WI38 (cell line): ENCODE results near the gene BHMT.

Experiments
- H3K4me3 ChIP-seq: 2 replicates; pipeline ENCODE4 v1.5.1; 2011; ENCODE audit warnings: low read depth, mild to moderate bottlenecking, control low read depth, low read length
- CTCF ChIP-seq: IDR thresholded peaks from 2 replicates; pipeline ENCODE4 v1.5.1; 2012; ENCODE audit warnings: low read depth, mild to moderate bottlenecking, control low read depth, low read length

Gene BHMT

DNA sequence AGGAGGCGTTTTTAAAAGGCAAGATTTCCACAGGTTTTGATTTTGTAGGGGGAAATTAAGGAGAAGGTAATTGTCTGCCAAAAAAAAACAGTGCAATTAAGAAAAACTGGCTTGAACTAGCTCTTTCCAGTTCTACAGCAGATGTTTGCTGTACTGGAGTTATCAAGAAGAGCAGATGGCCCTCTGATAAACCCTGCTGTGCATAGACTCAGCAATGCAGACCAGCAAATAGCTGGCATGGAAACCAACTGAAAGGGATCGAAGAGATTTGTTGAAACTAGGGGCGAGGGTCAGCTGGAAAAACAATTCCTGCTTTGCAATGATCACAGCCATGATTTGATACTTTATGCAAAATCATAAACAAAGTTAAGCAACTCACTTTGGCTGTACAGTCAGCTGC is 17.8 kb upstream of the BHMT start:
- H3K4me3 ChIP-seq = no peak overlapping the region
- no peak for TF ChIP-seq CTCF

DNA sequence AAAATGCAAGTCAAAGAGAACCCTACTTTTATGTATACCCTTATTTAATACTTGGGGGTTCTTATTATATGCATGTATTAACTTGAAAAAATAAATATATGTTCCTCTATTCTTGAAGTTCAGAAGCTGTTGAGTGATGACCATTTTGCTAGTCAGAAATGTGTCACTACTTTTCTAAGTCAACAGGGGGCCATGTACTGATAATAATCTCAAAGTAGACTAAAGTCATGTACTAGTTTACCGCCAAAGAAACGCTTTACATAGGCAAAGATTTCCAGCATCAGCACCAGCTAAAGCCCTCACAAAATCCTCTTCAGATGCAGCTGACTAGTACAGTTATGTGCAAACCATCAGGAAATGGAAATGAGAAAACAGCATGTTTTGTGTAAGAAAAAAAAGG is 5.7 kb upstream of the BHMT start:
- H3K4me3 ChIP-seq = no peak overlapping the region
- TF ChIP-seq CTCF = no peak

- H3K4me3 ChIP-seq = no peak overlapping the region
- TF ChIP-seq CTCF = no peak
These were observed 4.4 kb upstream of the BHMT start for GRCh38 chr5:79107020-79107796.

DNA sequence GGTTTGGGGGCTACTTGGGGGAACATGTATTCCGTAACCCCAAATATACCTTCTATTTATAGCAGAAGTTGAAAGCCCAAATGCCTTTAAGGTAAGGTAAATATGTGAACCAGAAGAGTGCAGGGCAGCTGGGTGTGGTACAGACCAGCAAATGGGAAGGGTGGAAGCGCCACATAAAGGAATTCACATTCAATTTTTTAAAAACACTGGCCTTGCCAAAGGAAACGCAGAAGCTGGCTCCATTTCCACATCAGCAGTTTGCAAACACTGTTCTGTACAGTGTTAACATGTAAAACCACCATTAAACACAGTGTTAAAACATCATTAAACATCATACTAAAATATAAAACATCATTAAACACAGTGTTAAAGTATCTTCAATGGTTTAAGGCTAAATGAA is 3.5 kb upstream of the BHMT start:
- no peak for TF ChIP-seq CTCF
- no peak overlapping the region for H3K4me3 ChIP-seq

GRCh38 chr5:79108792-79109191 is 2.8 kb upstream of the BHMT start:
- TF ChIP-seq CTCF = no peak
- no peak overlapping the region for H3K4me3 ChIP-seq

DNA sequence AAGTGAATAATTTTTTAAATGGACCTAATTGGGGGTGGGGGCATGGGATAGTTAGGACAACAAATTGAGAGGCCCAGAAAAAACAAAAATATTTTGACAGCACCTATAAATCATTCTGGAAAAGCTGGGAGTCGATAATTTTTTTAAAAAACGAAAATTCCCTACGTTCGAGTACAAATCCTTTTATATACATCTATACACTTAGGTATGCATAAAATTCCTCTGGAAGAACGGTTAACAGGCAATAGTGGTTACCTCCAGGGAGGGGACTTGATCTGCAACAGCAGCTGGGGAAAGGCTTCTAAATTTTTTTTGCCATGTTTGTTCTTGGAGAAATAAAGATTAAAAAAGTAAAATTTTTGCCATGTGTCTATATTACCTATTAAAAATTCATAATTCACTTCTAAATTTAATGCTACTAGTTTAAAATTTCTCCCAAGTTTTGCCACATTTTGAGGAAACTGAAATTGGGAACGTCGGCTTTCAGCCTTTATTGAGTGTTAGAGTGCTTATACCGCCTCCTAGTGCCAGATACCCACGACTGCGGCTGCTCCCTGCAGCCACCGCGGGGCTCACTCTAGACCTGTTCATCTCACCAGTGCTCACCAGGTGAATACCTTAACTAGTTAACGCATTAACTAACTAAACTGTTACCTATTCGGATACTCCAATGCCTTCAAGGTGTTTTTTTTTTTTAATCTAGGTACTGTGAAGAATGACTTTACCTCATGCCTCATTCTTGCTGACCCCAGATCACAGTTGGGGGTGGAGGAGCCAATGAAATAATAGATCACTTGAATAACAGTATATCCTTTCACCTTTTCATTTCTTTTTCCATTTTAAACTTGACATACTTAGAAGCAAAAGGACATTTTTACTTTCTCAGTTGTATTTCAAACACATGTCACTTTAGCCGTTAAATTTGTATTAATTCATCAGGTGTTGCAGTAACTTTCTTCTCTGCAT is 1.8 kb upstream of the BHMT start:
- no peak for TF ChIP-seq CTCF
- H3K4me3 ChIP-seq = no peak overlapping the region
